ENCODE data around the gene DOK3. TPM values are rescaled to one million over a fixed set of nuclear protein-coding genes. Genes with fewer than 3 reads are reported as not detected.

The DOK3 gene
- total and polyA plus RNA-seq, 2 donors (not counting 3 experiments of a cell fraction or from before 2014, with no cell fraction given): 4.8 to 5.3 TPM

GRCh38 chr5:177492841-177493240 lies 16.8 kb downstream of the DOK3 start:
- H3K27me3 ChIP-seq (ENCODE audit: control insufficient read depth in 2 of 2, insufficient read depth in 2 of 2, low read length in 2 of 2): no peaks in the 10 kb centered on the region
- intact Hi-C loops (cut with micrococcal nuclease) (loop anchor here (10.0 kb wide), 2 partner anchors 622 to 958 kb away; partner anchors contain the start of genes N4BP3 and RNF44), dilution Hi-C loops (cut with MboI; ENCODE audit: extremely low pct_ligation_motif_present, low sequenced_read_pairs) (no loop called here)
- no peaks in the 10 kb centered on the region for H3K9me3 ChIP-seq (replicated peaks; ENCODE audit: control insufficient read depth, insufficient read depth, low read length)
- BruUV-seq (replicated peaks): no TSS peak
- peaks cover 16 to 30% of the 10 kb centered on the region in 2 experiments for H3K36me3 ChIP-seq (ENCODE audit: control insufficient read depth in 2 of 2, extremely low read depth in 1 of 2, insufficient read depth in 2 of 2, low read length in 2 of 2)
- no peaks in the 10 kb centered on the region for H3K9me1 ChIP-seq (replicated peaks; ENCODE audit: control insufficient read depth, extremely low read depth, insufficient read depth, low read length)
- H3K4me2 ChIP-seq (ENCODE audit: insufficient read depth, low read length): no peak overlapping the region
- H4K20me1 ChIP-seq (replicated peaks; ENCODE audit: control insufficient read depth, extremely low read depth, insufficient read depth, low read length): no peaks in the 10 kb centered on the region
- H3K27ac ChIP-seq (ENCODE audit: insufficient read depth, low read depth, low read length): peak overlapping the region; percentile 93
- ChIA-PET CTCF (interaction anchor here (0.7 to 5.3 kb wide), 9 partner anchors 9 to 88 kb away, joined by 3 to 58 read pairs (median 4); partner anchors contain the start of gene DDX41), POLR2A (interaction anchor here (1.4 to 1.8 kb wide), 2 partner anchors 14 to 16 kb away, joined by 3 to 10 read pairs; no protein-coding TSS in a partner anchor)
- TF ChIP-seq POLR2AphosphoS5 (IDR thresholded peaks at IDR 0.05; ENCODE audit: insufficient read depth, low read depth, low read length) (no peak), POLR2A (IDR thresholded peaks at IDR 0.05; ENCODE audit: low read depth, low read length) (peak; percentile 3)
- peaks cover 46% of the 10 kb centered on the region for H3K79me2 ChIP-seq (ENCODE audit: control insufficient read depth, insufficient read depth, low read length)
- peaks cover 50% of the 10 kb centered on the region for H3K4me1 ChIP-seq (ENCODE audit: control insufficient read depth, extremely low read depth, insufficient read depth, low read length)
- DNase-seq (ENCODE audit: low read depth, low spot score): no peak
- peak overlapping the region; percentile 93 for H3K9ac ChIP-seq (replicated peaks; ENCODE audit: extremely low read depth, insufficient read depth, low read length)
- H2AFZ ChIP-seq (ENCODE audit: low read depth, low read length): no peak overlapping the region
- no peak overlapping the region for H3K4me3 ChIP-seq (replicated peaks in 1 of 3; ENCODE audit: insufficient read depth in 1 of 3, low read depth in 1 of 3, low read length in 3 of 3)
- no peak for FAIRE-seq

- intact Hi-C loops (cut with micrococcal nuclease) (loop anchor here (1.0 to 10.0 kb wide), 3 partner anchors 9 to 957 kb away; partner anchors contain the start of genes N4BP3 and RNF44), dilution Hi-C loops (cut with MboI; ENCODE audit: extremely low pct_ligation_motif_present, low sequenced_read_pairs) (no loop called here)
- TF ChIP-seq FOS (IDR thresholded peaks at IDR 0.05; ENCODE audit: borderline replicate concordance, insufficient read depth, low read length) (no peak), MYC (IDR thresholded peaks at IDR 0.05; ENCODE audit: low read depth, low read length) (no peak), POLR2A (IDR thresholded peaks at IDR 0.05; ENCODE audit: low read depth, low read length) (no peak), MAX (IDR thresholded peaks at IDR 0.05; ENCODE audit: insufficient read depth, insufficient read length) (no peak), GATA2 (IDR thresholded peaks at IDR 0.05; ENCODE audit: insufficient read depth, insufficient read length, low read depth, low read length) (no peak), CTCF (IDR thresholded peaks at IDR 0.05; ENCODE audit: extremely low read depth in 1 of 2, insufficient read depth in 1 of 2, low read depth in 1 of 2, low read length in 2 of 2) (no peak), POLR2AphosphoS5 (IDR thresholded peaks at IDR 0.05; ENCODE audit: insufficient read depth, low read depth, low read length) (no peak), EZH2 (IDR thresholded peaks at IDR 0.05; ENCODE audit: borderline replicate concordance, low read depth, low read length, severe bottlenecking) (no peak), JUN (IDR thresholded peaks at IDR 0.05; ENCODE audit: borderline replicate concordance, insufficient read depth, insufficient read length, low read depth) (no peak)
- peaks cover 50% of the 10 kb centered on the region for H3K4me1 ChIP-seq (ENCODE audit: control insufficient read depth, extremely low read depth, insufficient read depth, low read length)
- FAIRE-seq: no peak
- H3K9me1 ChIP-seq (replicated peaks; ENCODE audit: control insufficient read depth, extremely low read depth, insufficient read depth, low read length): no peaks in the 10 kb centered on the region
- BruUV-seq (replicated peaks): no TSS peak
- peaks cover 22 to 37% of the 10 kb centered on the region in 2 experiments for H3K36me3 ChIP-seq (ENCODE audit: control insufficient read depth in 2 of 2, extremely low read depth in 1 of 2, insufficient read depth in 2 of 2, low read length in 2 of 2)
- H3K27ac ChIP-seq (ENCODE audit: insufficient read depth, low read depth, low read length): peak overlapping the region; percentile 93
- no peak overlapping the region for H3K4me3 ChIP-seq (replicated peaks in 1 of 3; ENCODE audit: insufficient read depth in 1 of 3, low read depth in 1 of 3, low read length in 3 of 3)
- H3K4me2 ChIP-seq (ENCODE audit: insufficient read depth, low read length): no peak overlapping the region
- H3K27me3 ChIP-seq (ENCODE audit: control insufficient read depth in 2 of 2, insufficient read depth in 2 of 2, low read length in 2 of 2): no peaks in the 10 kb centered on the region
- H3K79me2 ChIP-seq (ENCODE audit: control insufficient read depth, insufficient read depth, low read length): peaks cover 48% of the 10 kb centered on the region
- DNase-seq (ENCODE audit: low read depth, low spot score): no peak
- no peak overlapping the region for H3K9ac ChIP-seq (replicated peaks; ENCODE audit: extremely low read depth, insufficient read depth, low read length)
- POLR2A ChIA-PET: interaction anchor here (1.4 kb wide), 1 partner anchor 14 kb away, joined by 3 read pairs; no protein-coding TSS in a partner anchor
- CTCF ChIA-PET: interaction anchor here (0.7 to 5.3 kb wide), 7 partner anchors 10 to 87 kb away, joined by 3 to 58 read pairs (median 4); partner anchors contain the start of gene DDX41
- no peak overlapping the region for H2AFZ ChIP-seq (ENCODE audit: low read depth, low read length)
- no peaks in the 10 kb centered on the region for H3K9me3 ChIP-seq (replicated peaks; ENCODE audit: control insufficient read depth, insufficient read depth, low read length)
- no peaks in the 10 kb centered on the region for H4K20me1 ChIP-seq (replicated peaks; ENCODE audit: control insufficient read depth, extremely low read depth, insufficient read depth, low read length)
Measured at GRCh38 chr5:177491983-177492746, 17.5 kb downstream of the DOK3 start.
